Measurements from ENCODE around the gene TSNAXIP1. TPM values are rescaled to one million over a fixed set of nuclear protein-coding genes. Genes with fewer than 3 reads are reported as not detected.

The TSNAXIP1 gene
- total and polyA plus RNA-seq, 9 of the 15 experiments (the other 6 are each of a cell fraction or from before 2014, with no cell fraction given): 0.03 to 0.24 (median 0.11) TPM; not detected in 4

- TF ChIP-seq TFAM (CRISPR knock-in tag; conservative IDR thresholded peaks at IDR 0.05): no peak
- no peak for TF ChIP-seq SRSF1 (IDR thresholded peaks at IDR 0.05; ENCODE audit: low read depth, low read length)
- TF ChIP-seq ZC3H4 (CRISPR knock-in tag; IDR thresholded peaks at IDR 0.05; ENCODE audit: borderline replicate concordance): 0 out of 2 replicates have a peak, but pooled peaks have one; percentile 80
- TF ChIP-seq RNF2 (IDR thresholded peaks at IDR 0.05): 0 out of 2 replicates have a peak, but pooled peaks have one; percentile 23
- TF ChIP-seq ZNF785 (CRISPR knock-in tag; IDR thresholded peaks at IDR 0.05): no peak
- peak; percentile 45; the same call in 1 of the 2 replicates for TF ChIP-seq ZFP1 (CRISPR knock-in tag; IDR thresholded peaks at IDR 0.05)
- TF ChIP-seq IFI16 (CRISPR knock-in tag; IDR thresholded peaks at IDR 0.05): no peak
- peak; percentile 75 for TF ChIP-seq JUND (IDR thresholded peaks at IDR 0.05; ENCODE audit: borderline replicate concordance, low read depth, low read length)
- TF ChIP-seq JUND (tag; IDR thresholded peaks at IDR 0.05; ENCODE audit: borderline replicate concordance, low read depth, low read length): peak; percentile 49; the same call in 1 of the 3 replicates
- no peak for TF ChIP-seq SMARCA5 (IDR thresholded peaks at IDR 0.05)
- TF ChIP-seq ZFX (CRISPR knock-in tag; IDR thresholded peaks at IDR 0.05): peak; percentile 90
- no peak for TF ChIP-seq DPF2 (IDR thresholded peaks at IDR 0.05)
- TF ChIP-seq, protein P1, sequence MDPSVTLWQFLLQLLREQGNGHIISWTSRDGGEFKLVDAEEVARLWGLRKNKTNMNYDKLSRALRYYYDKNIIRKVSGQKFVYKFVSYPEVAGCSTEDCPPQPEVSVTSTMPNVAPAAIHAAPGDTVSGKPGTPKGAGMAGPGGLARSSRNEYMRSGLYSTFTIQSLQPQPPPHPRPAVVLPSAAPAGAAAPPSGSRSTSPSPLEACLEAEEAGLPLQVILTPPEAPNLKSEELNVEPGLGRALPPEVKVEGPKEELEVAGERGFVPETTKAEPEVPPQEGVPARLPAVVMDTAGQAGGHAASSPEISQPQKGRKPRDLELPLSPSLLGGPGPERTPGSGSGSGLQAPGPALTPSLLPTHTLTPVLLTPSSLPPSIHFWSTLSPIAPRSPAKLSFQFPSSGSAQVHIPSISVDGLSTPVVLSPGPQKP (CRISPR knock-in tag; IDR thresholded peaks at IDR 0.05): no peak
- TF ChIP-seq, protein P2, sequence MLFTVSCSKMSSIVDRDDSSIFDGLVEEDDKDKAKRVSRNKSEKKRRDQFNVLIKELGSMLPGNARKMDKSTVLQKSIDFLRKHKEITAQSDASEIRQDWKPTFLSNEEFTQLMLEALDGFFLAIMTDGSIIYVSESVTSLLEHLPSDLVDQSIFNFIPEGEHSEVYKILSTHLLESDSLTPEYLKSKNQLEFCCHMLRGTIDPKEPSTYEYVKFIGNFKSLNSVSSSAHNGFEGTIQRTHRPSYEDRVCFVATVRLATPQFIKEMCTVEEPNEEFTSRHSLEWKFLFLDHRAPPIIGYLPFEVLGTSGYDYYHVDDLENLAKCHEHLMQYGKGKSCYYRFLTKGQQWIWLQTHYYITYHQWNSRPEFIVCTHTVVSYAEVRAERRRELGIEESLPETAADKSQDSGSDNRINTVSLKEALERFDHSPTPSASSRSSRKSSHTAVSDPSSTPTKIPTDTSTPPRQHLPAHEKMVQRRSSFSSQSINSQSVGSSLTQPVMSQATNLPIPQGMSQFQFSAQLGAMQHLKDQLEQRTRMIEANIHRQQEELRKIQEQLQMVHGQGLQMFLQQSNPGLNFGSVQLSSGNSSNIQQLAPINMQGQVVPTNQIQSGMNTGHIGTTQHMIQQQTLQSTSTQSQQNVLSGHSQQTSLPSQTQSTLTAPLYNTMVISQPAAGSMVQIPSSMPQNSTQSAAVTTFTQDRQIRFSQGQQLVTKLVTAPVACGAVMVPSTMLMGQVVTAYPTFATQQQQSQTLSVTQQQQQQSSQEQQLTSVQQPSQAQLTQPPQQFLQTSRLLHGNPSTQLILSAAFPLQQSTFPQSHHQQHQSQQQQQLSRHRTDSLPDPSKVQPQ (CRISPR knock-in tag; IDR thresholded peaks at IDR 0.05; ENCODE audit: borderline replicate concordance): no peak
- TF ChIP-seq CREB1 (IDR thresholded peaks at IDR 0.05): no peak
- peak; percentile 62; the same call in 1 of the 2 replicates for TF ChIP-seq CREB1 (CRISPR knock-in tag; IDR thresholded peaks at IDR 0.05)
- TF ChIP-seq TBP (optimal IDR thresholded peaks at IDR 0.05; ENCODE audit: low read depth, low read length): peak; percentile 77
- TF ChIP-seq, protein P3, sequence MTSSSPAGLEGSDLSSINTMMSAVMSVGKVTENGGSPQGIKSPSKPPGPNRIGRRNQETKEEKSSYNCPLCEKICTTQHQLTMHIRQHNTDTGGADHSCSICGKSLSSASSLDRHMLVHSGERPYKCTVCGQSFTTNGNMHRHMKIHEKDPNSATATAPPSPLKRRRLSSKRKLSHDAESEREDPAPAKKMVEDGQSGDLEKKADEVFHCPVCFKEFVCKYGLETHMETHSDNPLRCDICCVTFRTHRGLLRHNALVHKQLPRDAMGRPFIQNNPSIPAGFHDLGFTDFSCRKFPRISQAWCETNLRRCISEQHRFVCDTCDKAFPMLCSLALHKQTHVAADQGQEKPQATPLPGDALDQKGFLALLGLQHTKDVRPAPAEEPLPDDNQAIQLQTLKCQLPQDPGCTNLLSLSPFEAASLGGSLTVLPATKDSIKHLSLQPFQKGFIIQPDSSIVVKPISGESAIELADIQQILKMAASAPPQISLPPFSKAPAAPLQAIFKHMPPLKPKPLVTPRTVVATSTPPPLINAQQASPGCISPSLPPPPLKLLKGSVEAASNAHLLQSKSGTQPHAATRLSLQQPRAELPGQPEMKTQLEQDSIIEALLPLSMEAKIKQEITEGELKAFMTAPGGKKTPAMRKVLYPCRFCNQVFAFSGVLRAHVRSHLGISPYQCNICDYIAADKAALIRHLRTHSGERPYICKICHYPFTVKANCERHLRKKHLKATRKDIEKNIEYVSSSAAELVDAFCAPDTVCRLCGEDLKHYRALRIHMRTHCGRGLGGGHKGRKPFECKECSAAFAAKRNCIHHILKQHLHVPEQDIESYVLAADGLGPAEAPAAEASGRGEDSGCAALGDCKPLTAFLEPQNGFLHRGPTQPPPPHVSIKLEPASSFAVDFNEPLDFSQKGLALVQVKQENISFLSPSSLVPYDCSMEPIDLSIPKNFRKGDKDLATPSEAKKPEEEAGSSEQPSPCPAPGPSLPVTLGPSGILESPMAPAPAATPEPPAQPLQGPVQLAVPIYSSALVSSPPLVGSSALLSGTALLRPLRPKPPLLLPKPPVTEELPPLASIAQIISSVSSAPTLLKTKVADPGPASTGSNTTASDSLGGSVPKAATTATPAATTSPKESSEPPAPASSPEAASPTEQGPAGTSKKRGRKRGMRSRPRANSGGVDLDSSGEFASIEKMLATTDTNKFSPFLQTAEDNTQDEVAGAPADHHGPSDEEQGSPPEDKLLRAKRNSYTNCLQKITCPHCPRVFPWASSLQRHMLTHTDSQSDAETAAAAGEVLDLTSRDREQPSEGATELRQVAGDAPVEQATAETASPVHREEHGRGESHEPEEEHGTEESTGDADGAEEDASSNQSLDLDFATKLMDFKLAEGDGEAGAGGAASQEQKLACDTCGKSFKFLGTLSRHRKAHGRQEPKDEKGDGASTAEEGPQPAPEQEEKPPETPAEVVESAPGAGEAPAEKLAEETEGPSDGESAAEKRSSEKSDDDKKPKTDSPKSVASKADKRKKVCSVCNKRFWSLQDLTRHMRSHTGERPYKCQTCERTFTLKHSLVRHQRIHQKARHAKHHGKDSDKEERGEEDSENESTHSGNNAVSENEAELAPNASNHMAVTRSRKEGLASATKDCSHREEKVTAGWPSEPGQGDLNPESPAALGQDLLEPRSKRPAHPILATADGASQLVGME (CRISPR knock-in tag; IDR thresholded peaks at IDR 0.05): peak; percentile 83; the same call in 1 of the 2 replicates
- TF ChIP-seq, protein P4, sequence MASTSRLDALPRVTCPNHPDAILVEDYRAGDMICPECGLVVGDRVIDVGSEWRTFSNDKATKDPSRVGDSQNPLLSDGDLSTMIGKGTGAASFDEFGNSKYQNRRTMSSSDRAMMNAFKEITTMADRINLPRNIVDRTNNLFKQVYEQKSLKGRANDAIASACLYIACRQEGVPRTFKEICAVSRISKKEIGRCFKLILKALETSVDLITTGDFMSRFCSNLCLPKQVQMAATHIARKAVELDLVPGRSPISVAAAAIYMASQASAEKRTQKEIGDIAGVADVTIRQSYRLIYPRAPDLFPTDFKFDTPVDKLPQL (IDR thresholded peaks at IDR 0.05; ENCODE audit: extremely low read depth, insufficient read length): no peak
Observed at GRCh38 chr16:67872631-67873434, 66.1 kb downstream of the TSNAXIP1 start, which contains the start of gene EDC4 (continued).

Measured in K562 (cell line).